ENCODE results near the gene AUH. TPM values are rescaled to one million over a fixed set of nuclear protein-coding genes. Genes with fewer than 3 reads are reported as not detected.

The AUH gene
- total and polyA plus RNA-seq, 2 donors (not counting 1 experiment from before 2014, with no cell fraction given) = 11.3 to 55.5 TPM

GRCh38 chr9:91220491-91221135 is 141.1 kb downstream of the AUH start:
- H3K4me1 ChIP-seq (ENCODE audit: control insufficient read depth, extremely low read depth, insufficient read depth, low read length) = no peaks in the 10 kb centered on the region
- H3K9ac ChIP-seq (ENCODE audit: insufficient read depth, low read length) = no peak overlapping the region
- no peaks in the 10 kb centered on the region for H3K36me3 ChIP-seq (ENCODE audit: control insufficient read depth, insufficient read depth, low read length)
- no peak overlapping the region for H3K4me2 ChIP-seq (ENCODE audit: extremely low read depth, insufficient read depth, low read length)
- no peaks in the 10 kb centered on the region for H3K27me3 ChIP-seq (ENCODE audit: control insufficient read depth, insufficient read depth, low read length)
- H2AFZ ChIP-seq (ENCODE audit: low read length) = no peak overlapping the region
- no peaks in the 10 kb centered on the region for H3K79me2 ChIP-seq (ENCODE audit: control insufficient read depth, insufficient read depth, low read length)
- no peaks in the 10 kb centered on the region for H4K20me1 ChIP-seq (ENCODE audit: control insufficient read depth, extremely low read depth, insufficient read depth, low read length)
- no peak overlapping the region for H3K27ac ChIP-seq (ENCODE audit: insufficient read depth, low read length)
- TF ChIP-seq CTCF (conservative IDR thresholded peaks at IDR 0.05 in 1 of 2, IDR thresholded peaks at IDR 0.05 in 1 of 2; ENCODE audit: low read depth in 1 of 2, low read length in 2 of 2) (no peak), EZH2 (IDR thresholded peaks at IDR 0.05; ENCODE audit: low read length, missing control alignments) (no peak)
- no peaks in the 10 kb centered on the region for H3K9me3 ChIP-seq (ENCODE audit: control insufficient read depth, insufficient read depth, low read depth, low read length)
- DNase-seq (ENCODE audit: low read depth in 2 of 2) = peak in 1 of 2 donors; percentile 69
- H3K4me3 ChIP-seq (replicated peaks in 1 of 4; ENCODE audit: control extremely low read depth in 1 of 4, insufficient read depth in 1 of 4, low read depth in 3 of 4, low read length in 4 of 4) = no peak overlapping the region

- Histone ChIP-seq H3K27me3 (ENCODE audit: control insufficient read depth, insufficient read depth, low read length) (no peaks in the 10 kb centered on the region), H2AFZ (ENCODE audit: low read length) (no peak overlapping the region), H3K4me1 (ENCODE audit: control insufficient read depth, extremely low read depth, insufficient read depth, low read length) (no peaks in the 10 kb centered on the region), H3K79me2 (ENCODE audit: control insufficient read depth, insufficient read depth, low read length) (no peaks in the 10 kb centered on the region), H3K27ac (ENCODE audit: insufficient read depth, low read length) (no peak overlapping the region), H3K4me3 (replicated peaks in 1 of 4; ENCODE audit: control extremely low read depth in 1 of 4, insufficient read depth in 1 of 4, low read depth in 3 of 4, low read length in 4 of 4) (no peak overlapping the region), H4K20me1 (ENCODE audit: control insufficient read depth, extremely low read depth, insufficient read depth, low read length) (no peaks in the 10 kb centered on the region), H3K36me3 (ENCODE audit: control insufficient read depth, insufficient read depth, low read length) (no peaks in the 10 kb centered on the region), H3K9ac (ENCODE audit: insufficient read depth, low read length) (no peak overlapping the region), H3K4me2 (ENCODE audit: extremely low read depth, insufficient read depth, low read length) (no peak overlapping the region), H3K9me3 (ENCODE audit: control insufficient read depth, insufficient read depth, low read depth, low read length) (no peaks in the 10 kb centered on the region)
- TF ChIP-seq EZH2 (IDR thresholded peaks at IDR 0.05; ENCODE audit: low read length, missing control alignments) (no peak), CTCF (conservative IDR thresholded peaks at IDR 0.05 in 1 of 2, IDR thresholded peaks at IDR 0.05 in 1 of 2; ENCODE audit: low read depth in 1 of 2, low read length in 2 of 2) (no peak)
- no peak for DNase-seq (ENCODE audit: low read depth in 2 of 2)
Observed at GRCh38 chr9:91220021-91220420, 141.7 kb downstream of the AUH start.

GRCh38 chr9:91219557-91219956 is 142.2 kb downstream of the AUH start:
- Histone ChIP-seq H3K4me2 (ENCODE audit: extremely low read depth, insufficient read depth, low read length) (no peak overlapping the region), H2AFZ (ENCODE audit: low read length) (no peak overlapping the region), H4K20me1 (ENCODE audit: control insufficient read depth, extremely low read depth, insufficient read depth, low read length) (no peaks in the 10 kb centered on the region), H3K79me2 (ENCODE audit: control insufficient read depth, insufficient read depth, low read length) (no peaks in the 10 kb centered on the region), H3K9me3 (ENCODE audit: control insufficient read depth, insufficient read depth, low read depth, low read length) (no peaks in the 10 kb centered on the region), H3K9ac (ENCODE audit: insufficient read depth, low read length) (no peak overlapping the region), H3K27ac (ENCODE audit: insufficient read depth, low read length) (no peak overlapping the region), H3K36me3 (ENCODE audit: control insufficient read depth, insufficient read depth, low read length) (no peaks in the 10 kb centered on the region), H3K4me1 (ENCODE audit: control insufficient read depth, extremely low read depth, insufficient read depth, low read length) (no peaks in the 10 kb centered on the region), H3K4me3 (replicated peaks in 1 of 4; ENCODE audit: control extremely low read depth in 1 of 4, insufficient read depth in 1 of 4, low read depth in 3 of 4, low read length in 4 of 4) (no peak overlapping the region), H3K27me3 (ENCODE audit: control insufficient read depth, insufficient read depth, low read length) (no peaks in the 10 kb centered on the region)
- no peak for DNase-seq (ENCODE audit: low read depth in 2 of 2)
- TF ChIP-seq EZH2 (IDR thresholded peaks at IDR 0.05; ENCODE audit: low read length, missing control alignments) (no peak), CTCF (conservative IDR thresholded peaks at IDR 0.05 in 1 of 2, IDR thresholded peaks at IDR 0.05 in 1 of 2; ENCODE audit: low read depth in 1 of 2, low read length in 2 of 2) (no peak)

Measured in fibroblast of lung (primary cell).